GM19193 (cell line): ENCODE data around the gene ADORA3.
A peak's percentile ranks its signal among the peaks of the same experiment; 100 is the strongest.

ENCODE experiments used
- POLR2A ChIP-seq: IDR thresholded peaks from 4 replicates; pipeline ENCODE4 v1.6.1; 2011; ENCODE audit not compliant: insufficient read depth, insufficient read length; ENCODE audit errors: extremely low read depth

ADORA3 gene

DNA sequence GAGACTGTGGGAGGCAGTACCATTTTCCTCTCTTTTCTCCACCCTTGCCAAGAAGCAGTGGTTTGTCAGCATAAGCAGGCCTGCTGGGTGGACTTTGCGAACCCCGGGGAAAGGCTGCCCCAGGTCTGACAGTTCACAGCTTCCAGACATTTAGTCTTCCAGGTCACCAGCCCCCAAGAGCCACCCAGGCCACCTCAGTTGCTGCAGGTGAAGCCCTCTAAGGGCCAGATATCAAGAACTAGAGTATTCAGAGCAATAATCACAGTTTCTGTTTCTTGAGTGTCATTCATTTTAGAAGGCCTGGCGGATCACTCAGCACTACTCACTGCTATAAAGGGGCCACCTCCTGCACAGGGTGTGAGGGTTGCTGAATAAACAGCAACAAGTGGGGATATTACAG, 9.5 kb upstream of the ADORA3 start:
- no peak for TF ChIP-seq POLR2A

DNA sequence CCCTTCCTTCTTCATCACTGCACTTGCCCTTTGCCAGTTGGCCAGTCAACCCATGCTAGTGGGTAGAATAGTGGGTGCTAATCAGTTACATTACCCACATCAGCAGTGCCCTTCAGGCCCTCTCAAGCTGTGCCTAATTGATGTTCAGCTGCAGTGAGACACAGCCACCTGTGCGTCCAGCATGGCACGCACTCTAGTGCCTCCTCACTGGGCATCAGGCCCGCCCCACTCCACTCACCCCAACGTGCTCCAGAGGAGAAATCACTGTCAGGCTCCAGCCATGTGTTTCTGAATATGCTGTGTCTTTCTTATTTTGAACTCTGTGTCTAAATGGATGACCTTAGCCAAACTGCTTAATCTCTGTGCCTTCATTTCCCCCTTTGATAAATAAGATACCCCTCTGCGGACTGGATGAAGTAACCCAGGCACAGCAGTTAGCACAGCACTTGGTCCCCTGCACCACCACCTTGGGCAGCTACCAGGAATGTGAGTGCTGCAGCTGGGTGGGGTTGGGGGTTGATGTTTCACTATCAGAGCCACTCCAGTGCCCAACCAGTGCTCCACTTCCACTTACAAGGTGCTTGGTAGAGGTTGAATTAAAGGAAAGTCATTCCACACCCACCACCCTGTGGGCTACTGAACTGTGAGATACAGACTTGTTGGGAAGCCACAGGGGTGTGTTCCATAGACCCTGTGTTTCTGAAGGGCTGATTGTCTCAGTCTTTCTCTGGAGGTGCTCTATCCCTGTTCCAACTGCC, 8.9 kb upstream of the ADORA3 start:
- no peak for TF ChIP-seq POLR2A

DNA sequence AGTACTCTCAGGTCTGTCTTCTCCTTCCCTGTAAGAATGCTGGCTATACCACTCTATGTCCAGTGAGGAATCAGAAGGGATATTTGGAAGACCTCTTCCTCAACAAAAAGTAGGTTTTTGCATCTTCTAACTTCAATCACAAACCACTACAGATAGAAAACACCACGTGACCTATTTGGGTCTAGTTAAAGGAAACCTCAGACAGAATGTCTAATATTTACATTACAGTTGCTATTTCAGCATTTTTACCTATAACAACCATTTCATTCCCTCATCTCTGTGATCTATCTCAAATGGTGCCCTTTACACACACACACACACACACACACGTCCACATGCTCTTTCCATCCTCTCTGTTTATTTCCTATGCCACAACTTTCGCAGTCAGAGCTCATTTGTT, 7.9 kb upstream of the ADORA3 start:
- no peak for TF ChIP-seq POLR2A

DNA sequence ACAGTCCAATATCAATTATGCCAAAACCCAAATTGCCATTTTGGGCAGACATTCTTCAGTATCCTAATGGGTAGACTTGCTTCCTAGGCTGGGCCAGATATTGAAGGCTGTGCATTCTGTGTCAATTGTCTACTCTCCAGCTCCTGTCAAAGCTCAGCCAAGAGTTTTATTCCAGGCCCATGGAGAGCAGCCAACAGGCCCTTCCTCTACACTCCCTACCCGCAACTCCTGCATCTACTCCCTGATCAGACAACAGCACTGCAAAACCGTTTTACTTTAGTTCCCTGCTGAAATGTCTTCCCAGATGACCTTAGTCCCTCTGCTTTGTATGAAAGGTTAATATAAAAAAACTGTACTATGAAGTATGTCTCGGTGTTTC, 6.6 kb upstream of the ADORA3 start:
- no peak for TF ChIP-seq POLR2A

DNA sequence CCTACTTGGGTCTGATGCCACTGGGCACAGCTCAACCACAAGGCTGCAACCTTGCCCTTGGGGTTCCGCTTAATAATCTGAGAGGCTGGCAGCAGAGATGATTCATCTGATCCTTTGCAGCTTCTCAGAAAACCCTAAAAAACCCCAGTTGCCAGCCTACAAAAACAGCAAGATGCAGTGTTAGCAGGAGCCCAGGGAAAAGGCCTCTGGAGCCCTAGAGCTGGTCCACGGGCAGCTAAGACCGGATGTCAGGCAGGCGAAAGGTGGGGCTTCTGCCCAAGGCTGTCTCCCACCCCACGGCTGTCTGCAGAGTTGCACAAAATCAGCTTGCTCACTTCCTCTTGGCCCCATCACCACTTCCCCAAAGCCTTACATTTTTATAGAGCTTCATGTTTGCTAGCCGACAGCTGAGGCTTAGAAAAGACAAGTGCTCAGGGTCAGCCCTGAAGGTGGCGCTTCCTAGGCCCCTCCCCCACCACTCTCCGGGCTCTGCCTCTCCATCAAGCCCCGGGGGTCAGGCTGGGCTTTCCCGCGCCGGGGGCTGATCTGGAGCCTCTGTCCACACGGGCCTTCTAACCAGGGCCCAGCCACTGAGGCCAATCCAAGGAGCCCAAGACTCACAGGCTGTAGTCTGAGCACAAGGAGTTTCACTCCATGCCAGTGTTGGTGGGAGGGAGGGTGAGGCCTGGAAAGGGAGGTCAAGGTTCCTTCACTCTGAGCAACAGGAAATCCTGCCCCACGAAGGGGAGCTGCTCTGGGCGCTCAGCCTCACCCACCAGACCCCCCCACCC, 4.2 kb upstream of the ADORA3 start:
- peak; percentile 49 for TF ChIP-seq POLR2A

DNA sequence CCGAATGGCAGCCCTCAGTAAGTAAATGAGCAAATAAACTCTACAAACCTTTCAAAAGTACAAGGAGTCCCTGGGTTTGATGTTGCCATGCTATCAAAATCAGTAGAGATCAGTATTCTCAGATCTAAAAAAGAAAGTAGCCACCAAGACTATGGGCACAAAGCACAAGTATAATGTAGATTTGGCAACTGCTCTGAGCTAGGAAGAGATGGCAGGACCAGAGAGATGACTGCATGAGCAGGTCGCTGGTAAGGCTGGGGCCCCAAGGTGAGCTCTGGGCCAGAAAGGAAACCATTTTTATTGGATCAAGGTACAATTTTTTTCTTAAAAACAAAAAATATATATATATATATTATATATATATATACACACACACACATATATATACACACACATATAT, 3.1 kb upstream of the ADORA3 start:
- no peak for TF ChIP-seq POLR2A

DNA sequence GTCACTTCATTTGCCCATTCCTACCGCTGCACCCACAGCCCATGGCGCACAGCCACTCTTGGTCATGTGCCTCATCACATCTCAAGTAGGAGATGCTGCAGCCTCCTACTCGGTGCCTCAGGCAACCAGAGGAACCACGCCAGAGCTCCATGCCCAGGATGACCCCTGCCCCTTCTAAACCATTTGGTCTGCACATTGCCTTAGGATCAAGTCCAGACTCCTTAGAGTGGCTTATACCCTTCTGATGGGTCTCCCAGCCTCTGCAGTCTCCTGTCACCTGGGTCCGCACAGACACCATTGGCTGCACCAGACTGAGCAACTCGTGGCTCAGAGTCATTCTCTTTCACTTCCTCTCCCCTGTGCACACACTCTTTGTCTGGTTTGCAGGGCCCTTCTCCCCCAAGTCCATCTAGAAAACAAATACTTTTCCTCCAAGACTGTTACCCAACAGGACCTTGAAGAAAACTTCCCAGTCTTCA, 2.2 kb upstream of the ADORA3 start:
- TF ChIP-seq POLR2A: peak; percentile 54

DNA sequence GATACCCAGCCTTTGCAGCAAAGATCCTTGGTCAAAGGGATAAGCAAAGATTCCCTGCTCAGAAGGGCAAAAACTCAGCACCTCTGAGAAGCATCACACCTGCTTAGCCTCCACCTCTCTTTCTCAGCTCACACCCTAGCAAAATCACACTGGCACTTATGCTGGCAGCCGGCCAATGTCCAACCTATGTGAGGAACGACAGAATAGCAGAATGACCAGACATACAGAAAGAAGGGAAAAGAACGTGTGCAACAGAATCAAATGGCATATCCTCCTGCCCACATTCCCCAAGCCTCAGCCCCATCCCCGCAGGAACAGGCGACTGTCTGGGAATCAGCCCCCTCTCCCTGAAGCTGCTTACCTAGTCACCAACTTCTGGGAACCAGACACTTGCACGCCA, 664 bp upstream of the ADORA3 start:
- no peak for TF ChIP-seq POLR2A

DNA sequence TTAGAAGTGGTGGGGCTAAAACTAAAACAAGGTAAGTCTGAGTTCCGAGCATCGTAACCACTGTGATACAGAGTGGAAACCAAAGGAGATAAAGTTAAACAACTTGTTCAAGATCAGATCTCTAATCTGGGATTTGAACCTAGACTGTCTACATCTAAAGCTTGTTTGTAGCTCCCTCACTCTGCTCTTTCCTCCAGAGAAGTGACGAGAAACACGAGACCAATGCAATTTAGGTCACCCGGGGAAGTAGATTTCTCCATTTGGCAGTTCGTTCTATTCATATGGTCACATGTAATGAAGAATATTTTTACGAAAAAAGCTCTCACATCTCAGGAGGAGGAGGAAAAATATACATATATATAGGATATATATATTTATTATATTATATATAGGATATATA, 1.8 kb downstream of the ADORA3 start:
- TF ChIP-seq POLR2A: no peak

DNA sequence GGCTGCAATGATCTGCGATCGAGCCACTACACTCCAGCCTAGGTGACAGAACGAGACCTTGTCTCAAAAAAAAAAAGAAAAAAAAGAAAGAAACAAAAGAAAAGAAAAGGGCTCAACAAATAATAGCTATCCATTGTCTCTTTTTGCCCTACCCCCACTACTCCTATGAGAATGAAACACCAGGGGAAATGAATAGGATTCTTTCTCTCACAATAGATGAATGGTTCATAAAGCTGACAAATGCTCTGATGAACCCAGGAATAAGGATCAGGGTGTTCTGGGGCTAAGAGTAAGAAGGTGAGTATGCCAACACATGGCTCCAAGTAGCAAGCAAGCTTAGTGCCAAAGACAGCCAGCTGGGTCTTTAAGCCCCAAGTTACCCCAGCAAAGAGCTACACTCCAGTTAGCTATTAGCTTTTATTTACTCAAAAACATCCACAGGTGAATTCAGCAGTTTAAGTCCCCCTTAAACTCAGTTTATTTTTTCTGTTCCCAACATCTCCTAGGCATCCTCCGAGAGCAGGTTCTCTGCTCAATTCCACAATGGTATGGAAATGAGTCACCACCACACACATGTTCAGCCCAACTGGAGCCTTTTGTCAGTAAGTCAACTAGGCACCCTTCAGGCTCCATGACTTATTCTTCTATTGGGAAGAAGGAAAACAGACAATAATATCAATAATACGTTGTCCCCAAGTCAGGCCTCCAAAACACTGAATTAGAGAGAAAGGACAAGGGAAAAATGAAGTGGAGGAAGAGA, 4.2 kb downstream of the ADORA3 start:
- TF ChIP-seq POLR2A: no peak

DNA sequence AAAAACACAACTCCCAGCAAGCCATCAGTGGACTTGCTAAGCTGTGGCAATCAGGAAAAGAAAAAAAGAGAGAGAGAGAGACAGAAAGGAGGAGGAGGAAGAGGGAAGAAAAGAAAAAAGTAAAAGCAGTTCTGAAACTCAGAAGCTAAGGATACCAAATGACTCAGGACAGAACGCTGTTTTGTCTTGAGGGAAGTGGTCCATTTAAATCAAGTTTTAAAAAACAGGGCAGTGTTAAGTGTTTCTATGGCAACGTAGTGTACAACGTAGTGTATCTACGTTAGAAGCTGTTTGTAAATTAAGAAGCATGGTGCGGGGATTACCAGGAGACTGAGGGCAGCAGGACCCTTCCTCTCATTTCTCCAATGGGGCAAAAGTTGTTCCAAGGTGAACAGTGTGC, 5.8 kb downstream of the ADORA3 start:
- no peak for TF ChIP-seq POLR2A

DNA sequence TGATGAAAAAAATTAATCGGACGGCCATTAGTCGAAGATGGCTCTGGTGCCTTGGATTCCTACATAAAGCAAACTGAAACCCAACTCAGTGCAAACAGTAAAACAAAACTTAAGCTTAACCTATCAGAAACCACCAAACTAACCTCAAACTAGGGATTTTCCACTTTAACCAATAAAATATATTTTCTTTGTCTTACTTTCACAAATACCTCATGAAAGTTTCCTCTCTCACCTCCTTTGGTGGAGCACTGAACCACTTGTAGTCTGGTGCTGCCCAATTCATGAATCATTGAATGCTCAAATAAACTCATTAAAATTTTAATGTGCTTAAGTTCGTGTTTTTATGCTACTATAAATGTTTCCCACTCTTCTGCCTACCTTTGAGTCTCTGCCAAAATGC, 7.0 kb downstream of the ADORA3 start:
- TF ChIP-seq POLR2A: no peak

DNA sequence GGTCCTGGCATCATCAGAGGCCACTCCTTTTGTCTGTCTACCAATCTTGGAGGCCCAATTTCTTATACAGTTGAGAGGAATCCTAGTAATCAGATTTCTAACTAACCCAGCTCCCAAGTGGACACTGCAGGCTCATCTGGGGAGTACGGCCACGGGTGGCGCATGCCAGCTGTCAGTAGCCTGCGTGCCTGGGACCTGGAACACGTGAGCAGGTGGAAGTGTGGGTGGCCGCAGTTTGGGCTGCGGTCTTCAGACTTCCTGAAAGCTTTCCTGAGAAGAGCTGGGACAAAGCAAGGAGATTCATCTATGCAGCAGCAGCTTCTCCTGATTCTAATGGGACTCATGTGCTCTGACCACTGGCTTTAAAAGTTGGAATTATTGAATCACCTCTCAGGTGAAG, 12.4 kb downstream of the ADORA3 start:
- TF ChIP-seq POLR2A: no peak

DNA sequence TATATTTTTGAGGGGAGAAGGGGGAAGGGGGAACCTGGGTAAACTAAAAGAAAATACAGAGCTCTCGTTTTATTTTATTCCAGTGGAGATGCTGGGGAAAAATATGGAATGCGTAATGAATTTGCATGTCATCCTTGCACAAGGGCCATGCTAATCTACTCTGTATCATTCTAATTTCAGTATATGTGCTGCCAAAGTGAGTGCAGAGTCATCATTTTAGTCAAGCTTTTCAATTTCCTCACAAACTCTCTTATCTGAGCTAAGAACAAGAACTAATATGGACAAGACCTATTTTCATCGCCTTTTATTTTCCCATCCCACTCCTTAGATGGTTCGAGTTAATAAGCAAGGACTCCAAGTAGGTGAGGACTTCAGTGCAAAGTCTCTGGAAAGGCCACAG, 13.2 kb downstream of the ADORA3 start:
- no peak for TF ChIP-seq POLR2A

DNA sequence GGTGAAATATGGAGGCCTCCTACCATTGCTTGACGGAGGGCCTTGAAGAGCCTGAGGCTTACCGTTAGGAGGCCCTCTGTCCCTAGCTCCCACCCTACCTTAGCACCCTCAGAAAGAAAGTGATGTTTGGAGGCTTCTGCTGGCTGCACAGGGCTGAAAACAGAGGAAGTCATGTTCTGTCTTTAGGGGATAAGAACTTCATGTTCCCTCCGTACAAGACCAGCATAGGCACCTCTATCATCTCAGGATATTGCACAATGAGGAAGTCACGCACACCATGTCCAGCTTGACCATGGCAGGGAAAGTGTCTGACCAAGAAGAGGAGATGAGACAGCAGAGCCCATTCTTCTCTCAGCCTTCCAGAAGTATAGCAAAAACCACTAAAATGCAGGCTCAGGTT, 13.8 kb downstream of the ADORA3 start:
- no peak for TF ChIP-seq POLR2A
